DLD1 (cell line): ENCODE measurements around the gene FAM53A.
"Not testable (repeated sequence)": the region's sequence is repeated elsewhere in the genome, so short reads cannot be mapped to it uniquely, and the experiment has no call there.

Source experiments
- in situ Hi-C: cut with HindIII; loops from 2 replicates; pipeline ENCODE4 v1.10.0; 2017; ENCODE audit warnings: low sequenced_read_pairs

Gene FAM53A

GRCh38 chr4:1641671-1642070 is 42.4 kb downstream of the FAM53A start:
- in situ Hi-C loops: no loop called here

GRCh38 chr4:1640716-1641503 is 43.2 kb downstream of the FAM53A start:
- in situ Hi-C loops: not testable (repeated sequence)

- in situ Hi-C loops: no loop called here
These were observed 43.9 kb downstream of the FAM53A start for GRCh38 chr4:1640190-1640589.

- in situ Hi-C loops: no loop called here
These were observed 44.7 kb downstream of the FAM53A start for GRCh38 chr4:1639299-1639868.

- in situ Hi-C loops: no loop called here
These were observed 45.2 kb downstream of the FAM53A start for GRCh38 chr4:1638873-1639272.

- in situ Hi-C loops: no loop called here
These were observed 45.9 kb downstream of the FAM53A start for GRCh38 chr4:1638272-1638598.

- in situ Hi-C loops: no loop called here
These were observed 46.4 kb downstream of the FAM53A start for GRCh38 chr4:1637580-1638271.

GRCh38 chr4:1636490-1637211 is 47.5 kb downstream of the FAM53A start:
- in situ Hi-C loops: no loop called here

- in situ Hi-C loops: no loop called here
These were observed 48.6 kb downstream of the FAM53A start for GRCh38 chr4:1635464-1635863.

GRCh38 chr4:1633993-1634392 is 50.1 kb downstream of the FAM53A start:
- in situ Hi-C loops: no loop called here

GRCh38 chr4:1632109-1633104 is 51.7 kb downstream of the FAM53A start:
- in situ Hi-C loops: no loop called here

GRCh38 chr4:1631136-1631535 is 53.0 kb downstream of the FAM53A start:
- in situ Hi-C loops: no loop called here

GRCh38 chr4:1630266-1630665 is 53.8 kb downstream of the FAM53A start:
- in situ Hi-C loops: no loop called here

- in situ Hi-C loops: no loop called here
These were observed 54.4 kb downstream of the FAM53A start for GRCh38 chr4:1629699-1630083.

- in situ Hi-C loops: no loop called here
These were observed 55.0 kb downstream of the FAM53A start for GRCh38 chr4:1628892-1629698.

GRCh38 chr4:1627417-1628313 is 56.4 kb downstream of the FAM53A start:
- in situ Hi-C loops: no loop called here

GRCh38 chr4:1626941-1627340 is 57.2 kb downstream of the FAM53A start:
- in situ Hi-C loops: no loop called here

GRCh38 chr4:1626151-1626550 is 58.0 kb downstream of the FAM53A start:
- in situ Hi-C loops: no loop called here
